ENCODE measurements around the gene CNTNAP2. TPM values are rescaled to one million over a fixed set of nuclear protein-coding genes. Genes with fewer than 3 reads are reported as not detected.

Gene CNTNAP2
- total and polyA plus RNA-seq, 12 donors, result 0.07 to 0.77 (median 0.24) TPM

DNA sequence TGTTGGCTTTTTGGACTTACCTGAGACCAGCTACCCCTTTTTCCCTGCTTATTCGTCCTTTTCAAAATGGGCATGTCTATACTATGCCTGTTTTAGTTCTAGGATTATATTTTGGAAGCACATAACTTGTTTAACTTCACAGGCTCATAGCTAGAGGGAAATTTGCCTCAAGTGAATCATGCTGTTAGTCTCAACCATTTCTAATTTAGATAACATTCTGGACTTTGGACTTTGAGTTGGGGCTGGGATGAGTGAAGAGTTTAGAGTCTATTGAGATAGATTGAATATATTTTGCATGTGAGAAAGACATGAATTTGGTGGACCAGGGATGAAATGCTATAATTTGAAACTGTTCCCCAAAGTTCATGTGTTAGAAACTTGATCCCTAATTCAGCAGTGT is 1919.3 kb downstream of the CNTNAP2 start:
- no peaks in the 10 kb centered on the region for H3K9me3 ChIP-seq
- ATAC-seq (no peak), DNase-seq (no peak)
- WGBS, 2 donors, result 67 to 76% methylated on average over 1 of the region's 1 CpG
- no peaks in the 10 kb centered on the region for H3K4me1 ChIP-seq
- intact Hi-C loops (cut with DNase I), result no loop called here
- H3K36me3 ChIP-seq, result no peaks in the 10 kb centered on the region
- no peaks in the 10 kb centered on the region for H3K27me3 ChIP-seq
- no peak overlapping the region for H3K4me3 ChIP-seq
- no peak overlapping the region for H3K27ac ChIP-seq
- TF ChIP-seq, protein P1, sequence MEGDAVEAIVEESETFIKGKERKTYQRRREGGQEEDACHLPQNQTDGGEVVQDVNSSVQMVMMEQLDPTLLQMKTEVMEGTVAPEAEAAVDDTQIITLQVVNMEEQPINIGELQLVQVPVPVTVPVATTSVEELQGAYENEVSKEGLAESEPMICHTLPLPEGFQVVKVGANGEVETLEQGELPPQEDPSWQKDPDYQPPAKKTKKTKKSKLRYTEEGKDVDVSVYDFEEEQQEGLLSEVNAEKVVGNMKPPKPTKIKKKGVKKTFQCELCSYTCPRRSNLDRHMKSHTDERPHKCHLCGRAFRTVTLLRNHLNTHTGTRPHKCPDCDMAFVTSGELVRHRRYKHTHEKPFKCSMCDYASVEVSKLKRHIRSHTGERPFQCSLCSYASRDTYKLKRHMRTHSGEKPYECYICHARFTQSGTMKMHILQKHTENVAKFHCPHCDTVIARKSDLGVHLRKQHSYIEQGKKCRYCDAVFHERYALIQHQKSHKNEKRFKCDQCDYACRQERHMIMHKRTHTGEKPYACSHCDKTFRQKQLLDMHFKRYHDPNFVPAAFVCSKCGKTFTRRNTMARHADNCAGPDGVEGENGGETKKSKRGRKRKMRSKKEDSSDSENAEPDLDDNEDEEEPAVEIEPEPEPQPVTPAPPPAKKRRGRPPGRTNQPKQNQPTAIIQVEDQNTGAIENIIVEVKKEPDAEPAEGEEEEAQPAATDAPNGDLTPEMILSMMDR (IDR thresholded peaks at IDR 0.05), result no peak

DNA sequence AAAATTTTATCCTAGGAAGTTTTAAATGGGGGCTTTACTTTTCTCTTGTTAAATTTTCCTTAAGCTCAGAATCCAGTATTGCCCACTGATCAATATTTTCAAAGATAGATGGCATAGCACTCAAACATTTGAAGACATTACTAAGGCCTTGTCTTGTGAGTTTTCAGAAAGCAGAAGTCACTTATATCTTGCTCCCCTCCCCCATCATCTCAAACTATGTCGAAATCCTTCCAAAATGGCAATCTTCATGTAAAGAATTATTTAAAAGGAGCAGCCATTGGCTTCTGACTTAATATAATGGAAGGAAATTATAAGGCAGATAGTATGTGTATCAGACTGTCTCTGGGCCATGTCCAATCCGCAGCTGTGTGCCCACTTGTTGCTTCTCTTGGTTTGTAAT is 1920.4 kb downstream of the CNTNAP2 start:
- DNase-seq (no peak), ATAC-seq (no peak)
- no peak overlapping the region for H3K27ac ChIP-seq
- H3K36me3 ChIP-seq, result no peaks in the 10 kb centered on the region
- no peak overlapping the region for H3K4me3 ChIP-seq
- H3K9me3 ChIP-seq, result no peaks in the 10 kb centered on the region
- 79 to 85% methylated on average over 2 of the region's 2 CpGs for WGBS, 2 donors
- TF ChIP-seq, protein P1 (IDR thresholded peaks at IDR 0.05), result no peak
- no peaks in the 10 kb centered on the region for H3K4me1 ChIP-seq
- H3K27me3 ChIP-seq, result no peaks in the 10 kb centered on the region
- intact Hi-C loops (cut with DNase I), result no loop called here

DNA sequence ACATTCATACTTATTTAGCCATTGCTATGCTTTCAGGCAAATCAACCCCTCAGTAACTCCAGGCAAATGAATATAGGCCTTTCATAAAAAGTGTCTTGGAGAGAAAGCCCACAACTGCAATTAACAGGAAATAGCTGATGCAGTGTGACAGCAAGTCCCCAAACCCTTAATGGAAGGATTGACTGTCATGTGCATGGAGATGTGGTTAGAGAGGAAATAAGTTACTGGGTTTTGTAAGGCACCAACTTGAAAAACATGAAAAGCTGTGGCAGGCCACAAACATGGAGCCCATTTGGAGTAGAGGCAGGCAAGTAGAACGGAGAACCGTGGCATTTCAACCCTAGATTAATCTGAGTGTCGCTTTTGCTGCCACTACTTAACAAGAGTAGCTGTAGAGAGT is 1924.6 kb downstream of the CNTNAP2 start:
- no peak for DNase-seq
- Histone ChIP-seq H3K36me3 (no peaks in the 10 kb centered on the region), H3K4me1 (no peaks in the 10 kb centered on the region), H3K27ac (no peak overlapping the region), H3K4me3 (no peak overlapping the region), H3K9me3 (peaks cover 0 to 3% (median 0%) of the 10 kb centered on the region in 11 donors), H3K27me3 (peaks cover 0 to 5% (median 0%) of the 10 kb centered on the region in 7 donors)
- intact Hi-C loops (cut with DNase I), result no loop called here
- 85 to 87% methylated on average over 3 of the region's 3 CpGs for WGBS, 2 donors
- ATAC-seq, result no peak
- TF ChIP-seq, protein P1 (IDR thresholded peaks at IDR 0.05), result no peak

DNA sequence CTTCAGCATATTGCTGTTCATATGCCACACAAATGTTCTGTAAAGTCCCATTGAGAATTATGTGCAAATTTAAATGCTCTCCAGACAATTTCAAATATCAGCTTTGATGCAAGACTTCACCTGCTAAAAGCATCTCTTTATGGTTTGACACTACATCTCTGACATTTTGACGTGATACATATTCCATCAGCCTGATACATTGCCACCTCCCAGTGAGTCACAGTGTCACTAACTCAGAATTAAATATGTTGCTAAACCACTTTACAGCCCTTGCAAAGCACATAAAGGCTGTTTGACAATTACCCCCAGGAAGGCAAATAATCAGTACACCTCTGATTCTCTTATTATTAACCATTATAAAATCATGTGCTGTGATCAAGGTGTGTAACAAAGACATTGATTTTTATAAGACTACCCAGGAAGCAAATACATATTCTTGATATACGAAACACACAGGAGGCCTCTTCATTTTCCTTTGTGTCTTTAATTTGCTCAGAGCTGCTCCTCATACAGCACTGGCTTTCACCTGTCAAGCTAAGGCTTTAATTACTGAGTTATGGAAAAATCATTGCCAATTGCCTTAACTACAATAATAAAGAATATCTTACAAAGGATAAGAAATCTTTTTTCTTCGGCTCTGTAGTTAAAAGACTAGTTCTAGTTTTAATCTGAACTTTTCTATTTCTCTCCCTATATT is 1926.5 kb downstream of the CNTNAP2 start:
- 91 to 93% methylated on average over 3 of the region's 3 CpGs for WGBS, 2 donors
- peaks cover 0 to 3% (median 0%) of the 10 kb centered on the region in 11 donors for H3K9me3 ChIP-seq

More for the DNA sequence above, 1926.5 kb downstream of the CNTNAP2 start:
- H3K4me3 ChIP-seq, result no peak overlapping the region
- intact Hi-C loops (cut with DNase I), result no loop called here
- TF ChIP-seq, protein P1 (IDR thresholded peaks at IDR 0.05), result no peak
- DNase-seq (no peak), ATAC-seq (no peak)
- no peaks in the 10 kb centered on the region for H3K36me3 ChIP-seq
- H3K27me3 ChIP-seq, result peaks cover 0 to 5% (median 0%) of the 10 kb centered on the region in 7 donors
- H3K27ac ChIP-seq, result no peak overlapping the region
- no peaks in the 10 kb centered on the region for H3K4me1 ChIP-seq

All from heart right ventricle (tissue), 16 donors.